IMR-90 (cell line): Measurements from ENCODE around the gene JMJD7. TPM values are rescaled to one million over a fixed set of nuclear protein-coding genes. Genes with fewer than 3 reads are reported as not detected.

Experiments
- ATAC-seq: fragments of 200-7000 bp; cut with Tn5 transposase; 2 replicates; pipeline ENCODE4 v1.9.1; 2020; ENCODE audit warnings: low read depth, mild to moderate bottlenecking, moderate library complexity
- BruUV-seq: library from RNA; stranded (reverse); fragments of 400-500 nt; replicated peaks from 2 replicates; lab custom pipeline; 2021; lab: Mats Ljungman, UMichigan
- CTCF ChIA-PET: fragments of 300-600 bp; formaldehyde crosslinking; extraction: SDS; loops from one replicate; lab custom pipeline; 2021; ENCODE audit warnings: antibody characterized with exemption; lab: Yijun Ruan, JAX
- POLR2A ChIA-PET: fragments of 300-600 bp; sonication (Branson Sonifier 250); formaldehyde crosslinking; loops from one replicate; lab custom pipeline; 2022; ENCODE audit warnings: antibody characterized with exemption; ENCODE audit not compliant: unreplicated experiment; lab: Charles Lee
- DNase-seq: peaks from one replicate; pipeline ENCODE4 v3.0.0; 2013
- H2AFZ ChIP-seq: replicated peaks from 2 replicates; pipeline ENCODE3; 2013; ENCODE audit warnings: low read length, mild to moderate bottlenecking; ENCODE audit not compliant: poor library complexity
- H2AK5ac ChIP-seq: 2 replicates; pipeline ENCODE4 v1.6.1; 2013; ENCODE audit warnings: low read depth, low read length, inconsistent platforms
- H2AK9ac ChIP-seq: replicated peaks from 2 replicates; pipeline ENCODE3; 2013; ENCODE audit warnings: mild to moderate bottlenecking, low read depth, low read length, moderate library complexity; ENCODE audit not compliant: poor library complexity
- H2BK120ac ChIP-seq: 2 replicates; pipeline ENCODE4 v1.6.1; 2013; ENCODE audit warnings: low read depth, low read length, inconsistent platforms
- H2BK15ac ChIP-seq: 3 replicates; pipeline ENCODE4 v1.6.1; 2013; ENCODE audit warnings: low read depth, low read length, inconsistent platforms
- H2BK20ac ChIP-seq: 2 replicates; pipeline ENCODE4 v1.6.1; 2013; ENCODE audit warnings: low read depth, mild to moderate bottlenecking, inconsistent platforms, low read length, moderate library complexity
- H2BK5ac ChIP-seq: 2 replicates; pipeline ENCODE4 v1.6.1; 2013; ENCODE audit warnings: mild to moderate bottlenecking, low read depth, low read length, inconsistent platforms; ENCODE audit not compliant: poor library complexity, severe bottlenecking
- H3K14ac ChIP-seq: replicated peaks from 2 replicates; pipeline ENCODE4 v1.6.1; 2013; ENCODE audit warnings: low read depth, low read length, inconsistent platforms
- H3K18ac ChIP-seq: 2 replicates; pipeline ENCODE4 v1.6.1; 2013; ENCODE audit warnings: low read depth, low read length, control low read depth
- H3K23ac ChIP-seq: 2 replicates; pipeline ENCODE4 v1.6.1; 2013; ENCODE audit warnings: low read depth, low read length, inconsistent platforms
- H3K27ac ChIP-seq: 2 replicates; pipeline ENCODE4 v1.5.1; 2013; ENCODE audit warnings: mild to moderate bottlenecking, control low read depth, low read length; ENCODE audit not compliant: insufficient read depth
- H3K27me3 ChIP-seq: 2 replicates; pipeline ENCODE4 v1.6.1; 2013; ENCODE audit warnings: low read length; ENCODE audit not compliant: control insufficient read depth, insufficient read depth
- H3K36me3 ChIP-seq: 2 replicates; pipeline ENCODE4 v1.6.1; 2013; ENCODE audit warnings: low read length, mixed read lengths; ENCODE audit not compliant: control insufficient read depth, insufficient read depth
- H3K4ac ChIP-seq: 2 replicates; pipeline ENCODE4 v1.6.1; 2013; ENCODE audit warnings: low read depth, low read length, inconsistent platforms
- H3K4me1 ChIP-seq: 2 replicates; pipeline ENCODE4 v1.6.1; 2013; ENCODE audit warnings: low read length, mixed read lengths; ENCODE audit not compliant: control insufficient read depth, insufficient read depth
- H3K4me2 ChIP-seq: 2 replicates; pipeline ENCODE4 v1.6.1; 2013; ENCODE audit warnings: low read depth, mild to moderate bottlenecking, control low read depth, low read length, moderate library complexity
- H3K4me3 ChIP-seq: 2 replicates; pipeline ENCODE4 v1.5.1; 2013; ENCODE audit warnings: low read depth, mild to moderate bottlenecking, control low read depth, low read length, moderate library complexity; ENCODE audit not compliant: insufficient read depth
- H3K56ac ChIP-seq: 2 replicates; pipeline ENCODE4 v1.6.1; 2013; ENCODE audit warnings: low read length, inconsistent platforms; ENCODE audit not compliant: insufficient read depth; ENCODE audit errors: extremely low read depth
- H3K79me1 ChIP-seq, 2 experiments: 2 replicates each; pipeline ENCODE4 v1.6.1; 2013; ENCODE audit warnings: low read length in 2 of 2, inconsistent platforms in 1 of 2, low read depth in 1 of 2
- H3K9ac ChIP-seq: 2 replicates; pipeline ENCODE4 v1.6.1; 2013; ENCODE audit warnings: low read depth, low read length, control low read depth
- H3K9me1 ChIP-seq: 2 replicates; pipeline ENCODE4 v1.6.1; 2013; ENCODE audit warnings: low read length, inconsistent platforms; ENCODE audit not compliant: insufficient read depth
- H3K9me3 ChIP-seq: 2 replicates; pipeline ENCODE4 v1.6.1; 2013; ENCODE audit warnings: low read length; ENCODE audit not compliant: control insufficient read depth, insufficient read depth
- H4K20me1 ChIP-seq: 2 replicates; pipeline ENCODE4 v1.6.1; 2013; ENCODE audit warnings: low read length, inconsistent platforms; ENCODE audit not compliant: insufficient read depth
- H4K5ac ChIP-seq: 2 replicates; pipeline ENCODE4 v1.6.1; 2013; ENCODE audit warnings: mild to moderate bottlenecking, low read depth, low read length, control low read depth
- H4K8ac ChIP-seq, 2 experiments: 2 replicates each; pipeline ENCODE4 v1.6.1; 2013; ENCODE audit warnings: low read depth in 2 of 2, low read length in 2 of 2, control low read depth in 1 of 2, inconsistent platforms in 1 of 2
- H4K91ac ChIP-seq: 2 replicates; pipeline ENCODE4 v1.6.1; 2013; ENCODE audit warnings: low read depth, low read length, inconsistent platforms; ENCODE audit not compliant: insufficient read depth
- CEBPB ChIP-seq: IDR thresholded peaks from 2 replicates; pipeline ENCODE4 v1.6.1; 2012; ENCODE audit warnings: low read depth, low read length, improper control_type of control experiment
- FOS ChIP-seq: fragments of 150-350 bp; IDR thresholded peaks from 2 replicates; pipeline ENCODE4 v1.6.1; 2016; ENCODE audit warnings: low read depth, low read length
- MAFK ChIP-seq: IDR thresholded peaks from 2 replicates; pipeline ENCODE4 v1.6.1; 2012; ENCODE audit warnings: low read depth, low read length, improper control_type of control experiment
- NFE2L2 ChIP-seq: fragments of 150-350 bp; IDR thresholded peaks from 2 replicates; pipeline ENCODE4 v1.6.1; 2016; ENCODE audit warnings: low read depth, mild to moderate bottlenecking, low read length
- POLR2A ChIP-seq: IDR thresholded peaks from 2 replicates; pipeline ENCODE4 v1.6.1; 2012; ENCODE audit warnings: mild to moderate bottlenecking, low read depth, low read length
- SMC3 ChIP-seq: fragments of 150-350 bp; IDR thresholded peaks from 2 replicates; pipeline ENCODE4 v1.6.1; 2016; ENCODE audit warnings: low read depth, mild to moderate bottlenecking, antibody characterized with exemption, low read length, moderate library complexity
- WGBS, 2 experiments: methylation state at CpG; one replicate each; pipeline versions ENCODE4 v1.1.5 to v1.1.7; 2013; ENCODE audit warnings: missing lambda C conversion rate in 2 of 2; ENCODE audit not compliant: insufficient read length in 1 of 2; ENCODE audit errors: extremely low coverage in 2 of 2; 5-methylcytosine and 5-hydroxymethylcytosine counted together
- dilution Hi-C: fragments of 300-500 bp; cut with HindIII; formaldehyde crosslinking; loops from one replicate; pipeline ENCODE4 v1.14.3; 2018; ENCODE audit warnings: low sequenced_read_pairs; ENCODE audit not compliant: unreplicated experiment
- in situ Hi-C: fragments of 300-500 bp; cut with MboI; formaldehyde crosslinking; loops from 3 replicates; pipeline ENCODE4 v1.14.3; 2019; ENCODE audit warnings: low sequenced_read_pairs, inconsistent platforms, mixed read lengths
- intact Hi-C: fragments of 100-400 bp; cut with micrococcal nuclease; formaldehyde crosslinking; loops from 2 replicates; pipeline ENCODE4 v1.10.0; 2022
- polyA plus RNA-seq, 3 experiments: library from polyadenylated mRNA; depleted of rRNA; stranded (reverse); fragments of >200 nt; gene quantifications; 2 replicates each; pipeline ENCODE4 v1.2.3, GENCODE V29; 2012; ENCODE audit warnings: low replicate concordance in 1 of 3
- total RNA-seq: library from RNA; depleted of rRNA; stranded (reverse); fragments of >200 nt; gene quantifications from 2 replicates; pipeline ENCODE4 v1.2.3, GENCODE V29; 2012
- TF ChIP-seq, protein P1 (sequence below): fragments of 150-350 bp; IDR thresholded peaks from 2 replicates; pipeline ENCODE4 v1.6.1; 2016; ENCODE audit warnings: low read depth, mild to moderate bottlenecking, low read length, moderate library complexity, borderline replicate concordance

JMJD7 gene
- total and polyA plus RNA-seq, 2 of the 4 experiments (the other 2 are of a cell fraction), result 5.0 to 6.3 TPM

DNA sequence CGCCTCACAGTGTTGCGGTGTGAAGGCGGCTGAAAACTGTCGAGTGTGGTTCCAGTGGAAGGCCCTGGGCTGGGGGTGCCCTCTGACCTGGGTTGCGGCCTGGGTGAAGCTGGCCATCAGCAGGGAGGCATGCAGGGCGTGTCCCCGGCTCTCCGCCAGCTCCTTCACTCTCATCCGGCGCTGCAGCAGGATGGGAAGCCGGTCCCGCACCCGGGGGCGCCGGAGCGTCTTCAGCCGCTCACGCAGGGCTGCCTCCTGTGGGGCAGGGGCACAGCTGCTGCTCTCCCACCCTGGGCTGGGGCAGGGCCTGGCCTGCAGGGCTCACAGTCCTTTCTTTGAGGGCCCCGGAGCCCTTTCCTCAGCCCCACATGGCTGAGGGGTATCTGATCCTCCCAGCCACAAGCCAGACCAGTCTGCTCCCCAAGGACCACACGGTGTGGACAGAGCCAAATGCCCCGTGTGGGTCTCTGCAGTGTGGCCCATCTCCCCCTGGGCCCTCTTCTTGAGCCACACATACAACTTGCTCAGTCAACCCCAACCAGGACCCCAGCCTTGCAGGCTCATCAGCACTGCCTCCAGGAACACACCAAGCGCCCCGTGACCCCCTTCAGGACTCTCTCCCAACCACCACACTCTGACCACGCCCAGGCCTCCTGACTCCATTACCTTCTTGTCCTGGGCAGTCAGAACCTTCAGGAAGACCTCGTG lies 39.1 kb downstream of the JMJD7 start:
- dilution Hi-C loops, result no loop called here
- in situ Hi-C loops, result no loop called here
- H3K9me1 ChIP-seq, result 0 out of 2 replicates have a peak, but pooled peaks cover 2% of the 10 kb centered on the region
- H3K18ac ChIP-seq, result no peak overlapping the region
- ChIA-PET CTCF (no interaction called here), POLR2A (no interaction called here)
- intact Hi-C loops, result no loop called here
- H2AK9ac ChIP-seq, result no peak overlapping the region
- no peak overlapping the region for H3K9ac ChIP-seq
- no peak overlapping the region for H3K4ac ChIP-seq
- no peak for TF ChIP-seq FOS
- no peak for TF ChIP-seq MAFK
- TF ChIP-seq NFE2L2, result no peak
- no peak for TF ChIP-seq CEBPB
- TF ChIP-seq SMC3, result no peak
- TF ChIP-seq, protein P1, sequence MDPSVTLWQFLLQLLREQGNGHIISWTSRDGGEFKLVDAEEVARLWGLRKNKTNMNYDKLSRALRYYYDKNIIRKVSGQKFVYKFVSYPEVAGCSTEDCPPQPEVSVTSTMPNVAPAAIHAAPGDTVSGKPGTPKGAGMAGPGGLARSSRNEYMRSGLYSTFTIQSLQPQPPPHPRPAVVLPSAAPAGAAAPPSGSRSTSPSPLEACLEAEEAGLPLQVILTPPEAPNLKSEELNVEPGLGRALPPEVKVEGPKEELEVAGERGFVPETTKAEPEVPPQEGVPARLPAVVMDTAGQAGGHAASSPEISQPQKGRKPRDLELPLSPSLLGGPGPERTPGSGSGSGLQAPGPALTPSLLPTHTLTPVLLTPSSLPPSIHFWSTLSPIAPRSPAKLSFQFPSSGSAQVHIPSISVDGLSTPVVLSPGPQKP, result no peak
- TF ChIP-seq POLR2A, result no peak
- DNase-seq, result no peak
- H2AFZ ChIP-seq, result no peak overlapping the region
- H3K56ac ChIP-seq, result no peak overlapping the region
- no peak overlapping the region for H3K4me3 ChIP-seq
- no peak overlapping the region for H4K8ac ChIP-seq
- H3K9me3 ChIP-seq, result no peaks in the 10 kb centered on the region
- H2AK5ac ChIP-seq, result no peak overlapping the region
- no peak overlapping the region for H4K91ac ChIP-seq
- no peak overlapping the region for H3K4me2 ChIP-seq
- no peak overlapping the region for H2BK20ac ChIP-seq
- no peaks in the 10 kb centered on the region for H3K79me1 ChIP-seq
- 96% methylated on average over 7 of the region's 25 CpGs; no CpG with 5 or more reads in 1 of the 2 experiments for WGBS, 2 experiments
- no peak for ATAC-seq
- H2BK5ac ChIP-seq, result no peak overlapping the region
- H4K20me1 ChIP-seq, result peaks cover 3% of the 10 kb centered on the region; the same call in 1 of the 2 replicates
- no TSS peak for BruUV-seq
- H3K14ac ChIP-seq, result no peak overlapping the region
- no peaks in the 10 kb centered on the region for H3K36me3 ChIP-seq
- H3K4me1 ChIP-seq, result peaks cover 2% of the 10 kb centered on the region; the same call in 1 of the 2 replicates
- H4K5ac ChIP-seq, result no peak overlapping the region
- H2BK15ac ChIP-seq, result no peak overlapping the region
- H3K27ac ChIP-seq, result no peak overlapping the region
- H3K23ac ChIP-seq, result no peak overlapping the region
- peaks cover 12% of the 10 kb centered on the region for H3K27me3 ChIP-seq
- H2BK120ac ChIP-seq, result no peak overlapping the region
